ENCODE results near the gene RELL1. TPM values are rescaled to one million over a fixed set of nuclear protein-coding genes. Genes with fewer than 3 reads are reported as not detected.

RELL1 gene
- total RNA-seq, 2 donors from 2014 or later = 12.5 to 15.0 TPM

- Histone ChIP-seq H3K27ac (no peak overlapping the region), H3K27me3 (no peaks in the 10 kb centered on the region), H3K36me3 (replicated peaks in 1 of 2; ENCODE audit: insufficient read depth in 1 of 2, low read depth in 2 of 2) (no peaks in the 10 kb centered on the region), H3K4me1 (peaks cover 11% of the 10 kb centered on the region), H3K9me3 (no peaks in the 10 kb centered on the region), H3K4me3 (no peak overlapping the region)
- no peak for TF ChIP-seq POLR2A (IDR thresholded peaks at IDR 0.05)
- TF ChIP-seq CTCF (IDR thresholded peaks at IDR 0.05) = no peak
- intact Hi-C loops (cut with DNase I) = no loop called here
- ATAC-seq = no peak
- no peak for DNase-seq
- WGBS, 2 donors = 80 to 90% methylated on average over 11 of the region's 11 CpGs
These were observed 36.9 kb downstream of the RELL1 start for GRCh38 chr4:37649268-37649667.

DNA sequence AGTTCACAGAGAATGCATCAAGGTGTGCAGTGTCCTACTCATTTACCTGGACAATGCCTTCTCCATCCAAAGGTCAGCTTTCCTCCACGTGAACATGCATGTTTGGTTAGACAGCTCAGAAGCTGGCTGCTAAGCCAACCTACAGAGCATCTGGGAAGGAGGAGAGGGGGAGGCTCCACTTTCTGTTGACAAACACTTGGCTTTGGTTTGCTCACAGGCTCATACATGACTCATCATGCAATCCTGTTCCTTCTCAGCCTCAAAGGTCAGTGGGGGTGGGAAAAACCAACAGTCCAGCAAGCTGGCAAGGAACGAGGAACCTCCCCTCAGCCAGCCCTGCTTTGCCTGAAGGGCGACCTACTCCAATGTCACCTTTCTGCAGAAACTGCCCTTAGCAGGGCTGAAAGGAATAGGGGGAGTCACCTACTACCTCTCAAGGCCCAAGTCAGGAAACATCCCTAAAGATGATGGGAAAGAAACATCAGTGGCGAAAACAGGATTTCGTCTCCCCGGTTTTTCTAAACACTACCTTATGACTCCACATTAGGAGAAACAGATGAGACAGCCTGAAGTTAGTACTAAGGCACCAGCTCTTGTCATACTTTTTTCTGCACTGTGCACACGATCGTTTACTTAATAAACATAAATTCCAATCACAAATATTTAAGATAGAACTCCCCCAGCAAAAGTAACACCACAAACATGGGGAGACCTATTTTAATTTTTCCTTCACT is 37.9 kb downstream of the RELL1 start:
- Histone ChIP-seq H3K27me3 (no peaks in the 10 kb centered on the region), H3K27ac (peak overlapping the region in 1 of 4 donors; percentile 52), H3K4me1 (peaks cover 11% of the 10 kb centered on the region), H3K9me3 (no peaks in the 10 kb centered on the region), H3K4me3 (no peak overlapping the region), H3K36me3 (replicated peaks in 1 of 2; ENCODE audit: insufficient read depth in 1 of 2, low read depth in 2 of 2) (no peaks in the 10 kb centered on the region)
- DNase-seq (peak; percentile 61 to 88 (median 77)), ATAC-seq (peak; percentile 94)
- WGBS, 2 donors = 44 to 54% methylated on average over 8 of the region's 8 CpGs
- TF ChIP-seq CTCF (IDR thresholded peaks at IDR 0.05) (no peak), POLR2A (IDR thresholded peaks at IDR 0.05) (no peak)
- intact Hi-C loops (cut with DNase I) = no loop called here

- Histone ChIP-seq H3K27ac (no peak overlapping the region), H3K9me3 (no peaks in the 10 kb centered on the region), H3K4me3 (no peak overlapping the region), H3K36me3 (replicated peaks in 1 of 2; ENCODE audit: insufficient read depth in 1 of 2, low read depth in 2 of 2) (no peaks in the 10 kb centered on the region), H3K4me1 (peaks cover 11% of the 10 kb centered on the region), H3K27me3 (no peaks in the 10 kb centered on the region)
- DNase-seq = no peak
- TF ChIP-seq CTCF (IDR thresholded peaks at IDR 0.05) (no peak), POLR2A (IDR thresholded peaks at IDR 0.05) (no peak)
- ATAC-seq = no peak
- intact Hi-C loops (cut with DNase I) = no loop called here
- WGBS, 2 donors = 60 to 73% methylated on average over 3 of the region's 3 CpGs
These were observed 39.9 kb downstream of the RELL1 start for GRCh38 chr4:37646247-37646646.

- intact Hi-C loops (cut with DNase I) = no loop called here
- WGBS, 2 donors = 85 to 90% methylated on average over 4 of the region's 4 CpGs
- no peak for ATAC-seq
These were observed 40.4 kb downstream of the RELL1 start for GRCh38 chr4:37645736-37646135.

GRCh38 chr4:37644962-37645361 is 41.2 kb downstream of the RELL1 start:
- WGBS, 2 donors = 77 to 78% methylated on average over 8 to 9 of the region's 9 CpGs
- H3K4me1 ChIP-seq = peaks cover 11% of the 10 kb centered on the region
- no peaks in the 10 kb centered on the region for H3K27me3 ChIP-seq
- no peak for TF ChIP-seq POLR2A (IDR thresholded peaks at IDR 0.05)
- TF ChIP-seq CTCF (IDR thresholded peaks at IDR 0.05) = no peak
- no peaks in the 10 kb centered on the region for H3K36me3 ChIP-seq (replicated peaks in 1 of 2; ENCODE audit: insufficient read depth in 1 of 2, low read depth in 2 of 2)
- intact Hi-C loops (cut with DNase I) = no loop called here
- no peak overlapping the region for H3K27ac ChIP-seq
- no peak for ATAC-seq
- DNase-seq = no peak
- H3K4me3 ChIP-seq = no peak overlapping the region
- no peaks in the 10 kb centered on the region for H3K9me3 ChIP-seq

More at GRCh38 chr4:37645736-37646135, 40.4 kb downstream of the RELL1 start:
- TF ChIP-seq POLR2A (IDR thresholded peaks at IDR 0.05) = no peak
- Histone ChIP-seq H3K4me3 (no peak overlapping the region), H3K36me3 (replicated peaks in 1 of 2; ENCODE audit: insufficient read depth in 1 of 2, low read depth in 2 of 2) (no peaks in the 10 kb centered on the region), H3K9me3 (no peaks in the 10 kb centered on the region), H3K27me3 (no peaks in the 10 kb centered on the region), H3K27ac (no peak overlapping the region), H3K4me1 (peaks cover 11% of the 10 kb centered on the region)
- DNase-seq = no peak

Data from body of pancreas (tissue), 4 donors.